ENCODE data around the gene NTSR1.

Gene NTSR1

GRCh38 chr20:62774762-62775161 lies 66.1 kb downstream of the NTSR1 start:
- Histone ChIP-seq H3K27me3 (ENCODE audit: insufficient read depth, poor library complexity, severe bottlenecking) (no peaks in the 10 kb centered on the region), H3K4me3 (replicated peaks; ENCODE audit: insufficient read depth, low read length) (no peak overlapping the region), H3K27ac (replicated peaks) (no peak overlapping the region)
- no peak for DNase-seq (ENCODE audit: low read depth in 1 of 2, low spot score in 1 of 2)
- TF ChIP-seq SPI1 (IDR thresholded peaks at IDR 0.05; ENCODE audit: borderline replicate concordance, low read depth) = no peak
- no peak for TF ChIP-seq POLR2AphosphoS5 (IDR thresholded peaks at IDR 0.05; ENCODE audit: low read depth)
- TF ChIP-seq GABPA (IDR thresholded peaks at IDR 0.05; ENCODE audit: low read depth) = no peak
- TF ChIP-seq CTCF (IDR thresholded peaks at IDR 0.05; ENCODE audit: insufficient read depth, low read length) = no peak
- TF ChIP-seq REST (IDR thresholded peaks at IDR 0.05; ENCODE audit: insufficient replicate concordance, low read depth) = no peak

- Histone ChIP-seq H3K27me3 (ENCODE audit: insufficient read depth, poor library complexity, severe bottlenecking) (no peaks in the 10 kb centered on the region), H3K4me3 (replicated peaks; ENCODE audit: insufficient read depth, low read length) (no peak overlapping the region), H3K27ac (replicated peaks) (no peak overlapping the region)
- no peak for TF ChIP-seq POLR2AphosphoS5 (IDR thresholded peaks at IDR 0.05; ENCODE audit: low read depth)
- TF ChIP-seq GABPA (IDR thresholded peaks at IDR 0.05; ENCODE audit: low read depth) = no peak
- no peak for TF ChIP-seq CTCF (IDR thresholded peaks at IDR 0.05; ENCODE audit: insufficient read depth, low read length)
- TF ChIP-seq SPI1 (IDR thresholded peaks at IDR 0.05; ENCODE audit: borderline replicate concordance, low read depth) = no peak
- TF ChIP-seq REST (IDR thresholded peaks at IDR 0.05; ENCODE audit: insufficient replicate concordance, low read depth) = no peak
- DNase-seq (ENCODE audit: low read depth in 1 of 2, low spot score in 1 of 2) = no peak
These were observed 66.6 kb downstream of the NTSR1 start for GRCh38 chr20:62775206-62775605.

- DNase-seq (ENCODE audit: low read depth in 1 of 2, low spot score in 1 of 2) = no peak
- H3K27me3 ChIP-seq (ENCODE audit: insufficient read depth, poor library complexity, severe bottlenecking) = no peaks in the 10 kb centered on the region
- TF ChIP-seq GABPA (IDR thresholded peaks at IDR 0.05; ENCODE audit: low read depth) = no peak
- TF ChIP-seq CTCF (IDR thresholded peaks at IDR 0.05; ENCODE audit: insufficient read depth, low read length) = no peak
- no peak for TF ChIP-seq POLR2AphosphoS5 (IDR thresholded peaks at IDR 0.05; ENCODE audit: low read depth)
- TF ChIP-seq SPI1 (IDR thresholded peaks at IDR 0.05; ENCODE audit: borderline replicate concordance, low read depth) = no peak
- no peak overlapping the region for H3K4me3 ChIP-seq (replicated peaks; ENCODE audit: insufficient read depth, low read length)
- peak overlapping the region; percentile 41; the same call in 1 of the 2 replicates for H3K27ac ChIP-seq (replicated peaks)
These were observed 67.5 kb downstream of the NTSR1 start for GRCh38 chr20:62776035-62776691.
